Measurements from ENCODE around the gene PCSK6.

Gene PCSK6

GRCh38 chr15:101522621-101523559 is 33.4 kb upstream of the PCSK6 start:
- DNase-seq, result no peak

GRCh38 chr15:101522091-101522490 is 32.6 kb upstream of the PCSK6 start:
- DNase-seq, result no peak

GRCh38 chr15:101521591-101521990 is 32.1 kb upstream of the PCSK6 start:
- DNase-seq, result no peak

- no peak for DNase-seq
Observed at GRCh38 chr15:101521069-101521468, 31.6 kb upstream of the PCSK6 start.

GRCh38 chr15:101520395-101520794 is 30.9 kb upstream of the PCSK6 start:
- no peak for DNase-seq

GRCh38 chr15:101517504-101517903 is 28.0 kb upstream of the PCSK6 start:
- DNase-seq, result no peak

GRCh38 chr15:101514318-101514717 is 24.8 kb upstream of the PCSK6 start:
- no peak for DNase-seq

GRCh38 chr15:101511717-101512116 is 22.2 kb upstream of the PCSK6 start:
- no peak for DNase-seq

- DNase-seq, result no peak
Observed at GRCh38 chr15:101510212-101511197, 21.0 kb upstream of the PCSK6 start.

- DNase-seq, result no peak
Observed at GRCh38 chr15:101509279-101509678, 19.8 kb upstream of the PCSK6 start.

- no peak for DNase-seq
Observed at GRCh38 chr15:101506491-101506890, 17.0 kb upstream of the PCSK6 start.

- DNase-seq, result no peak
Observed at GRCh38 chr15:101505610-101506337, 16.3 kb upstream of the PCSK6 start.

GRCh38 chr15:101504866-101505609 is 15.5 kb upstream of the PCSK6 start:
- no peak for DNase-seq

- no peak for DNase-seq
Observed at GRCh38 chr15:101504373-101504772, 14.9 kb upstream of the PCSK6 start.

- no peak for DNase-seq
Observed at GRCh38 chr15:101503296-101503599, 13.7 kb upstream of the PCSK6 start.

- peak; percentile 59 for DNase-seq
Observed at GRCh38 chr15:101502572-101503295, 13.2 kb upstream of the PCSK6 start.

GRCh38 chr15:101501703-101502373 is 12.3 kb upstream of the PCSK6 start:
- DNase-seq, result peak; percentile 73

GRCh38 chr15:101500865-101501551 is 11.5 kb upstream of the PCSK6 start:
- no peak for DNase-seq

GRCh38 chr15:101499863-101500713 is 10.6 kb upstream of the PCSK6 start:
- DNase-seq, result no peak

Measured in eye (tissue), 1 donor.